HepG2 (cell line): ENCODE measurements around the gene TEAD1. TPM values are rescaled to one million over a fixed set of nuclear protein-coding genes. Genes with fewer than 3 reads are reported as not detected.
A peak's percentile ranks its signal among the peaks of the same experiment; 100 is the strongest.

ENCODE experiments used
- ATAC-seq: fragments of 200-7000 bp; cut with Tn5 transposase; 3 replicates; pipeline ENCODE4 v1.9.1; 2020; ENCODE audit warnings: mild to moderate bottlenecking, moderate library complexity
- BruUV-seq: library from RNA; stranded (reverse); fragments of 400-500 nt; replicated peaks from 2 replicates; lab custom pipeline; 2021; lab: Mats Ljungman, UMichigan
- CTCF ChIA-PET: fragments of 300-600 bp; formaldehyde crosslinking; extraction: SDS; loops from one replicate; lab custom pipeline; 2021; ENCODE audit warnings: low total read pairs, inconsistent platforms, low intra/inter-chr PET ratio; lab: Yijun Ruan, JAX
- POLR2A ChIA-PET: fragments of 350-600 bp; sonication (Branson Sonifier 250); formaldehyde crosslinking; loops from one replicate; lab custom pipeline; 2020; ENCODE audit warnings: antibody characterized with exemption, inconsistent platforms; lab: Yijun Ruan, JAX
- DNase-seq: peaks from one replicate; pipeline ENCODE4 v3.0.0-alpha.2; 2015; ENCODE audit warnings: low spot score
- FAIRE-seq: peaks from 3 replicates; lab custom pipeline; 2011; peaks lifted over from hg19 to GRCh38; lab: Jason Lieb, UNC
- H2AFZ ChIP-seq: one replicate; pipeline ENCODE4 v1.6.1; 2011; ENCODE audit warnings: low read length, inconsistent platforms
- H3K27ac ChIP-seq: fragments of 300-600 bp; 3 replicates; pipeline ENCODE4 v1.8.0; 2011; ENCODE audit warnings: mixed run types, mild to moderate bottlenecking, mixed read lengths, low read length, inconsistent platforms; ENCODE audit not compliant: insufficient read depth; ENCODE audit errors: extremely low read length
- H3K27me3 ChIP-seq, 2 experiments: fragments of 200-600 bp in 1 of 2; 2 replicates in 1 of 2; 3 replicates in 1 of 2; pipeline versions ENCODE4 v1.6.0 to v1.8.0; 2011; ENCODE audit warnings: low read length in 2 of 2, mild to moderate bottlenecking in 2 of 2, moderate library complexity in 2 of 2, inconsistent platforms in 1 of 2; ENCODE audit not compliant: insufficient read depth in 2 of 2, control insufficient read depth in 1 of 2
- H3K36me3 ChIP-seq, 2 experiments: fragments of 200-600 bp in 1 of 2; replicated peaks in 1 of 2; 2 replicates in 1 of 2; 3 replicates in 1 of 2; pipeline versions ENCODE4 v1.5.1 to v1.8.0; 2011; ENCODE audit warnings: low read length in 2 of 2, inconsistent platforms in 1 of 2; ENCODE audit not compliant: insufficient read depth in 2 of 2, control insufficient read depth in 1 of 2
- H3K4me1 ChIP-seq: 2 replicates; pipeline ENCODE4 v1.5.1; 2012; ENCODE audit warnings: low read length, inconsistent platforms; ENCODE audit not compliant: insufficient read depth
- H3K4me2 ChIP-seq: 2 replicates; pipeline ENCODE4 v1.6.0; 2011; ENCODE audit warnings: low read depth, low read length, inconsistent platforms
- H3K4me3 ChIP-seq, 3 experiments: fragments of 200-600 bp in 1 of 3; sonication (generic), shearing (Covaris generic) in 1 of 3; replicated peaks in 1 of 3; 2 replicates each; pipeline ENCODE4 v1.5.1; 2011 to 2016; ENCODE audit warnings: low read length in 3 of 3, inconsistent platforms in 2 of 3, low read depth in 2 of 3, mild to moderate bottlenecking in 2 of 3, control low read depth in 1 of 3, mixed read lengths in 1 of 3; ENCODE audit not compliant: insufficient read depth in 1 of 3
- H3K79me2 ChIP-seq: one replicate; pipeline ENCODE4 v1.6.1; 2011; ENCODE audit warnings: low read length, inconsistent platforms; ENCODE audit not compliant: insufficient read depth
- H3K9ac ChIP-seq: 2 replicates; pipeline ENCODE4 v1.6.0; 2011; ENCODE audit warnings: mild to moderate bottlenecking, low read depth, low read length, inconsistent platforms; ENCODE audit not compliant: insufficient read depth
- H3K9me3 ChIP-seq: 2 replicates; pipeline ENCODE4 v1.5.1; 2012; ENCODE audit warnings: mild to moderate bottlenecking, low read length
- H4K20me1 ChIP-seq: 2 replicates; pipeline ENCODE4 v1.6.0; 2011; ENCODE audit warnings: inconsistent platforms, mild to moderate bottlenecking, low read length, moderate library complexity; ENCODE audit not compliant: insufficient read depth
- ARID2 ChIP-seq: sonication (generic); formaldehyde crosslinking; IDR thresholded peaks from 2 replicates; pipeline ENCODE4 v1.8.1; 2022; ENCODE audit warnings: mild to moderate bottlenecking, missing genetic modification reagents, borderline replicate concordance
- DNMT1 ChIP-seq: sonication (generic); formaldehyde crosslinking; IDR thresholded peaks from 2 replicates; pipeline ENCODE4 v1.5.1; 2020; ENCODE audit warnings: mild to moderate bottlenecking, missing genetic modification reagents
- EHMT2 ChIP-seq: fragments of 200-600 bp; sonication (generic); IDR thresholded peaks from 2 replicates; pipeline ENCODE4 v1.7.0; 2017; ENCODE audit warnings: antibody characterized with exemption, low read depth, low read length, borderline replicate concordance
- ELF3 ChIP-seq: IDR thresholded peaks from 2 replicates; pipeline ENCODE4 v1.6.1; 2016; ENCODE audit warnings: missing genetic modification reagents, missing compliant biosample characterization
- FOXJ3 ChIP-seq: sonication (generic); formaldehyde crosslinking; IDR thresholded peaks from 2 replicates; pipeline ENCODE4 v1.4.0; 2020; ENCODE audit warnings: missing genetic modification reagents, mild to moderate bottlenecking, borderline replicate concordance
- MIXL1 ChIP-seq: IDR thresholded peaks from 2 replicates; pipeline ENCODE4 v1.6.1; 2016
- SOX13 ChIP-seq, 3 experiments: fragments of 450-650 bp in 1 of 3; sonication (generic) in 1 of 3; formaldehyde crosslinking in 1 of 3; IDR thresholded peaks in 2 of 3; conservative IDR thresholded peaks in 1 of 3; 2 replicates each; pipeline versions ENCODE4 v1.5.0 to v1.6.1; 2016 to 2020; ENCODE audit warnings: antibody characterized with exemption in 1 of 3, mild to moderate bottlenecking in 1 of 3, missing compliant biosample characterization in 1 of 3, missing genetic modification reagents in 1 of 3, moderate library complexity in 1 of 3
- ZFP90 ChIP-seq: sonication (generic); formaldehyde crosslinking; IDR thresholded peaks from 2 replicates; pipeline ENCODE4 v1.8.0; 2022; ENCODE audit warnings: missing genetic modification reagents, mild to moderate bottlenecking, inconsistent platforms, borderline replicate concordance
- ZNF224 ChIP-seq: sonication (generic); formaldehyde crosslinking; IDR thresholded peaks from 2 replicates; pipeline ENCODE4 v1.5.0; 2020; ENCODE audit warnings: mild to moderate bottlenecking, missing genetic modification reagents
- ZNF761 ChIP-seq: sonication (generic); formaldehyde crosslinking; conservative IDR thresholded peaks from 2 replicates; pipeline ENCODE4 v1.4.0; 2020; ENCODE audit warnings: mild to moderate bottlenecking, missing genetic modification reagents
- ZNF780A ChIP-seq: sonication (generic); formaldehyde crosslinking; IDR thresholded peaks from 2 replicates; pipeline ENCODE4 v1.8.0; 2022; ENCODE audit warnings: mild to moderate bottlenecking, missing genetic modification reagents, moderate library complexity
- WGBS: methylation state at CpG from one replicate; pipeline ENCODE4 v1.1.6; 2017; ENCODE audit warnings: low lambda C conversion rate; 5-methylcytosine and 5-hydroxymethylcytosine counted together
- in situ Hi-C: cut with HindIII; loops from 2 replicates; pipeline ENCODE4 v1.10.0; 2017; ENCODE audit warnings: low pct_unique_long_range_greater_than_20kb; ENCODE audit not compliant: extremely low pct_ligation_motif_present
- intact Hi-C: fragments of 100-400 bp; cut with micrococcal nuclease; formaldehyde crosslinking; loops from one replicate; pipeline ENCODE4 v1.10.0; 2022; ENCODE audit not compliant: unreplicated experiment
- polyA plus RNA-seq, 8 experiments: library from polyadenylated mRNA; depleted of rRNA in 3 of 8; stranded (reverse) in 7 of 8; unstranded in 1 of 8; fragments of >200 nt; fragmentation: Illumina TruSeq in 4 of 8; extraction: Trizol in 4 of 8; gene quantifications; 2 replicates each; pipeline versions ENCODE4 v1.2.1 to v1.2.3, GENCODE V29; 2011 to 2016; ENCODE audit warnings: low read depth in 4 of 8, missing spikeins in 1 of 8, mixed read lengths in 1 of 8; ENCODE audit not compliant: insufficient read depth in 1 of 8
- total RNA-seq, 5 experiments: library from RNA; depleted of rRNA; stranded (reverse); fragments of >200 nt; fragmentation: Illumina TruSeq; extraction: Trizol; gene quantifications; 2 replicates each; pipeline ENCODE4 v1.2.3, GENCODE V29; 2016; ENCODE audit warnings: low read depth in 1 of 5

The TEAD1 gene
- total and polyA plus RNA-seq, 2 of the 13 experiments (the other 11 are each of a cell fraction or from before 2014, with no cell fraction given), result 20.1 to 30.5 TPM

GRCh38 chr11:12842933-12843636 lies 168.9 kb downstream of the TEAD1 start:
- H3K4me3 ChIP-seq, result no peak overlapping the region
- TF ChIP-seq ZFP90, result no peak
- TF ChIP-seq SOX13 (IDR thresholded peaks at IDR 0.05), result no peak
- TF ChIP-seq SOX13 (CRISPR knock-in tag; conservative IDR thresholded peaks at IDR 0.05 in 1 of 2, IDR thresholded peaks at IDR 0.05 in 1 of 2), result peak in 1 of 2 experiments; percentile 37; a peak in 1 of 4 replicates
- 0 out of 2 replicates have a peak, but pooled peaks have one; percentile 18 for TF ChIP-seq FOXJ3 (CRISPR knock-in tag)
- no TSS peak for BruUV-seq
- no peaks in the 10 kb centered on the region for H3K27me3 ChIP-seq
- no peak overlapping the region for H3K9ac ChIP-seq
- no peaks in the 10 kb centered on the region for H3K9me3 ChIP-seq
- H2AFZ ChIP-seq, result no peak overlapping the region
- H3K27ac ChIP-seq, result no peak overlapping the region
- ChIA-PET CTCF (no interaction called here), POLR2A (interaction anchor here (0.7 to 2.6 kb wide), 2 partner anchors 15 to 293 kb away, joined by 3 to 6 read pairs; no protein-coding TSS in a partner anchor)
- H4K20me1 ChIP-seq, result no peaks in the 10 kb centered on the region
- no peak for ATAC-seq
- H3K4me1 ChIP-seq, result peaks cover 68% of the 10 kb centered on the region
- H3K79me2 ChIP-seq, result peaks cover 32% of the 10 kb centered on the region
- H3K4me2 ChIP-seq, result no peak overlapping the region
- WGBS, result 97% methylated on average over 6 of the region's 6 CpGs
- no peak for FAIRE-seq
- in situ Hi-C loops, result no loop called here
- DNase-seq, result no peak
- H3K36me3 ChIP-seq, result no peaks in the 10 kb centered on the region
- intact Hi-C loops, result no loop called here

GRCh38 chr11:12845163-12845562 lies 170.9 kb downstream of the TEAD1 start:
- DNase-seq, result peak; percentile 56
- 21% methylated on average over 5 of the region's 6 CpGs for WGBS
- H3K9me3 ChIP-seq, result no peaks in the 10 kb centered on the region
- peak; percentile 27 for ATAC-seq
- no peak for FAIRE-seq
- H3K79me2 ChIP-seq, result peaks cover 36% of the 10 kb centered on the region
- TSS peak; percentile 49 for BruUV-seq
- no peaks in the 10 kb centered on the region for H3K27me3 ChIP-seq
- H3K4me2 ChIP-seq, result peak overlapping the region; percentile 95
- peak overlapping the region; percentile 90 for H3K9ac ChIP-seq
- TF ChIP-seq DNMT1 (CRISPR knock-in tag) (no peak), ZNF761 (CRISPR knock-in tag) (0 out of 2 replicates have a peak, but pooled peaks have one; percentile 15), MIXL1 (CRISPR knock-in tag) (0 out of 2 replicates have a peak, but pooled peaks have one; percentile 9), ELF3 (CRISPR knock-in tag) (peak; percentile 17; the same call in 1 of the 2 replicates), ARID2 (CRISPR knock-in tag) (no peak), EHMT2 (0 out of 2 replicates have a peak, but pooled peaks have one; percentile 7), ZNF780A (CRISPR knock-in tag) (no peak), ZNF224 (0 out of 2 replicates have a peak, but pooled peaks have one; percentile 2)
- TF ChIP-seq, all 625 proteins: peak for 5
- Histone ChIP-seq H3K36me3 (no peaks in the 10 kb centered on the region), H3K4me1 (peaks cover 68% of the 10 kb centered on the region), H4K20me1 (no peaks in the 10 kb centered on the region), H2AFZ (no peak overlapping the region), H3K27ac (peak overlapping the region; percentile 99), H3K4me3 (peak overlapping the region; percentile 21 to 66 (median 46))
- in situ Hi-C loops (no loop called here), intact Hi-C loops (no loop called here)
- CTCF ChIA-PET, result no interaction called here
- POLR2A ChIA-PET, result interaction anchor here (0.7 to 3.7 kb wide), 14 partner anchors 11 to 245 kb away, joined by 3 to 70 read pairs (median 8); partner anchors contain the start of gene TEAD1
